ENCODE measurements around the gene PDLIM5.

Gene PDLIM5

DNA sequence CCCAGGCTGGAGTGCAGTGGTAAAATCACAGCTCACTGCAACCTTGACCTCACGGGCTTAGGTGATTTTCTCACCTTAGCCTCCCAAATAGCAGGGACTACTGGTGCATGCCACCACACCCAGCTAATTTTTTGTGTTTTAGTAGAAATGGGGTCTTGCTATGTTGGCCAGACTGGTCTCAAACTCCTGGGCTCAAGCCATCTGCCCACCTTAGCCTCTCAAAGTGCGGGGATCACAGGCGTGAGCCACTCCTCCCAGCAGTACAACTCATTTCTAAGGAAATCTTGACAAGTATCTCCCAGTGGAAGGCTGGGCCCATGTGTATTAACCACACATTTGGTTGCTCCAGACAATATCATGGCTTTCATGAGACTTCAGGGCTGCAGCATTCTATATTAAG, 20.4 kb upstream of the PDLIM5 start:
- Histone ChIP-seq H3K79me1 (replicated peaks; ENCODE audit: low read length, poor library complexity, severe bottlenecking) (no peaks in the 10 kb centered on the region), H2AFZ (ENCODE audit: low read depth, low read length) (no peak overlapping the region), H3K9me3 (ENCODE audit: control insufficient read depth, low read length) (peaks cover 11% of the 10 kb centered on the region), H4K8ac (ENCODE audit: low read length) (no peak overlapping the region), H3K36me3 (ENCODE audit: control insufficient read depth in 1 of 2, insufficient read depth in 2 of 2, low read depth in 1 of 2, low read length in 2 of 2) (no peaks in the 10 kb centered on the region), H2BK5ac (ENCODE audit: low read depth, low read length, poor library complexity, severe bottlenecking) (no peak overlapping the region), H4K91ac (ENCODE audit: low read length) (no peak overlapping the region), H2BK12ac (ENCODE audit: low read length in 2 of 2) (no peak overlapping the region), H2BK15ac (ENCODE audit: low read depth, poor library complexity, severe bottlenecking) (no peak overlapping the region), H3K4me2 (ENCODE audit: low read length, poor library complexity, severe bottlenecking) (no peak overlapping the region), H3K4ac (ENCODE audit: low read depth in 1 of 2, low read length in 2 of 2) (no peak overlapping the region), H3K23ac (ENCODE audit: low read length in 2 of 2) (no peak overlapping the region), H3K4me1 (ENCODE audit: control insufficient read depth, insufficient read depth, low read depth, low read length) (no peaks in the 10 kb centered on the region), H3K18ac (ENCODE audit: low read depth in 1 of 2, low read length in 2 of 2) (no peak overlapping the region), H3K27me3 (ENCODE audit: control insufficient read depth in 1 of 2, insufficient read depth in 1 of 2, low read length in 2 of 2) (no peaks in the 10 kb centered on the region), H3K4me3 (ENCODE audit: insufficient read depth in 1 of 2, low read depth in 1 of 2, low read length in 2 of 2) (no peak overlapping the region), H2BK120ac (ENCODE audit: low read depth, low read length) (no peak overlapping the region), H3K14ac (ENCODE audit: low read length in 2 of 2) (no peak overlapping the region), H3K9ac (ENCODE audit: low read length) (no peak overlapping the region), H3K27ac (ENCODE audit: low read length, poor library complexity, severe bottlenecking) (no peak overlapping the region), H2AK5ac (ENCODE audit: low read length, severe bottlenecking) (no peak overlapping the region)
- DNase-seq, result no peak
- WGBS, result 99% methylated on average over 3 of the region's 3 CpGs

- no peak overlapping the region for H4K91ac ChIP-seq (ENCODE audit: low read length)
- no peak overlapping the region for H3K27ac ChIP-seq (ENCODE audit: low read length, poor library complexity, severe bottlenecking)
- no peaks in the 10 kb centered on the region for H3K36me3 ChIP-seq (ENCODE audit: control insufficient read depth in 1 of 2, insufficient read depth in 2 of 2, low read depth in 1 of 2, low read length in 2 of 2)
- H3K4me3 ChIP-seq (ENCODE audit: insufficient read depth in 1 of 2, low read depth in 1 of 2, low read length in 2 of 2), result no peak overlapping the region
- no peaks in the 10 kb centered on the region for H3K79me1 ChIP-seq (replicated peaks; ENCODE audit: low read length, poor library complexity, severe bottlenecking)
- no peak overlapping the region for H4K8ac ChIP-seq (ENCODE audit: low read length)
- H3K27me3 ChIP-seq (ENCODE audit: control insufficient read depth in 1 of 2, insufficient read depth in 1 of 2, low read length in 2 of 2), result no peaks in the 10 kb centered on the region
- H2BK12ac ChIP-seq (ENCODE audit: low read length in 2 of 2), result no peak overlapping the region
- H3K18ac ChIP-seq (ENCODE audit: low read depth in 1 of 2, low read length in 2 of 2), result no peak overlapping the region
- no peaks in the 10 kb centered on the region for H3K9me3 ChIP-seq (ENCODE audit: control insufficient read depth, low read length)
- H2AFZ ChIP-seq (ENCODE audit: low read depth, low read length), result no peak overlapping the region
- H3K9ac ChIP-seq (ENCODE audit: low read length), result no peak overlapping the region
- H3K14ac ChIP-seq (ENCODE audit: low read length in 2 of 2), result no peak overlapping the region
- no peak overlapping the region for H2AK5ac ChIP-seq (ENCODE audit: low read length, severe bottlenecking)
- no peak for DNase-seq
- H2BK15ac ChIP-seq (ENCODE audit: low read depth, poor library complexity, severe bottlenecking), result no peak overlapping the region
- H2BK5ac ChIP-seq (ENCODE audit: low read depth, low read length, poor library complexity, severe bottlenecking), result no peak overlapping the region
- no peak overlapping the region for H2BK120ac ChIP-seq (ENCODE audit: low read depth, low read length)
- H3K4me2 ChIP-seq (ENCODE audit: low read length, poor library complexity, severe bottlenecking), result no peak overlapping the region
- no peak overlapping the region for H3K23ac ChIP-seq (ENCODE audit: low read length in 2 of 2)
- H3K4me1 ChIP-seq (ENCODE audit: control insufficient read depth, insufficient read depth, low read depth, low read length), result no peaks in the 10 kb centered on the region
- H3K4ac ChIP-seq (ENCODE audit: low read depth in 1 of 2, low read length in 2 of 2), result no peak overlapping the region
These were observed 17.2 kb upstream of the PDLIM5 start for GRCh38 chr4:94434505-94434904.

DNA sequence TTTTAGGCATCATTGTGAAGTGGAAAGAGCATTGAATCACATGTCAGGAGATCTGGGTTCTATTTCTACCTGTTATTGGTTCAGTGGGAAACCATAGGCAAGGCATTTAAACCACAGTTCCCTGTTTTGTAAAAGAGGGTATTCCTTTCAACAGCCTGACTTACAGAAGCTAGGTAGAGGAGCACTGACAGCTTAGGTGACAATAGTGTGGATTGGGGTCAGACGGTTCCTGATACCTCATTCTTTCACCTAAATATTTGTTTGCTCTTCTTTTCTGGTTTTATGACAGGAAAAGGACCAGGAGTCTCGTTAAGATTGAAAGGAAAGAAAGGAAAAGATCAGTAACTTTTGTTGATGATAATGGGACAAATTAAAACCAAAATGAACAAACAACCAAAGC, 15.9 kb upstream of the PDLIM5 start:
- no peak overlapping the region for H2BK15ac ChIP-seq (ENCODE audit: low read depth, poor library complexity, severe bottlenecking)
- no peak overlapping the region for H3K23ac ChIP-seq (ENCODE audit: low read length in 2 of 2)
- no peak overlapping the region for H4K91ac ChIP-seq (ENCODE audit: low read length)
- H2BK120ac ChIP-seq (ENCODE audit: low read depth, low read length), result no peak overlapping the region
- no peaks in the 10 kb centered on the region for H3K79me1 ChIP-seq (replicated peaks; ENCODE audit: low read length, poor library complexity, severe bottlenecking)
- H3K27ac ChIP-seq (ENCODE audit: low read length, poor library complexity, severe bottlenecking), result no peak overlapping the region
- WGBS, result no CpG with 5 or more reads among the region's 2 CpGs
- no peak overlapping the region for H3K18ac ChIP-seq (ENCODE audit: low read depth in 1 of 2, low read length in 2 of 2)
- H2BK5ac ChIP-seq (ENCODE audit: low read depth, low read length, poor library complexity, severe bottlenecking), result no peak overlapping the region
- H3K36me3 ChIP-seq (ENCODE audit: control insufficient read depth in 1 of 2, insufficient read depth in 2 of 2, low read depth in 1 of 2, low read length in 2 of 2), result no peaks in the 10 kb centered on the region
- H4K8ac ChIP-seq (ENCODE audit: low read length), result no peak overlapping the region
- DNase-seq, result no peak
- no peak overlapping the region for H3K4me2 ChIP-seq (ENCODE audit: low read length, poor library complexity, severe bottlenecking)
- H3K4ac ChIP-seq (ENCODE audit: low read depth in 1 of 2, low read length in 2 of 2), result no peak overlapping the region
- H2AFZ ChIP-seq (ENCODE audit: low read depth, low read length), result no peak overlapping the region
- H3K27me3 ChIP-seq (ENCODE audit: control insufficient read depth in 1 of 2, insufficient read depth in 1 of 2, low read length in 2 of 2), result no peaks in the 10 kb centered on the region
- H3K9me3 ChIP-seq (ENCODE audit: control insufficient read depth, low read length), result no peaks in the 10 kb centered on the region
- no peaks in the 10 kb centered on the region for H3K4me1 ChIP-seq (ENCODE audit: control insufficient read depth, insufficient read depth, low read depth, low read length)
- no peak overlapping the region for H2BK12ac ChIP-seq (ENCODE audit: low read length in 2 of 2)
- H3K4me3 ChIP-seq (ENCODE audit: insufficient read depth in 1 of 2, low read depth in 1 of 2, low read length in 2 of 2), result no peak overlapping the region
- no peak overlapping the region for H3K9ac ChIP-seq (ENCODE audit: low read length)
- no peak overlapping the region for H3K14ac ChIP-seq (ENCODE audit: low read length in 2 of 2)
- H2AK5ac ChIP-seq (ENCODE audit: low read length, severe bottlenecking), result no peak overlapping the region

GRCh38 chr4:94436512-94436911, 15.2 kb upstream of the PDLIM5 start:
- H2BK12ac ChIP-seq (ENCODE audit: low read length in 2 of 2), result no peak overlapping the region
- DNase-seq, result no peak
- no peaks in the 10 kb centered on the region for H3K27me3 ChIP-seq (ENCODE audit: control insufficient read depth in 1 of 2, insufficient read depth in 1 of 2, low read length in 2 of 2)
- H2BK120ac ChIP-seq (ENCODE audit: low read depth, low read length), result no peak overlapping the region
- H2BK5ac ChIP-seq (ENCODE audit: low read depth, low read length, poor library complexity, severe bottlenecking), result no peak overlapping the region
- no peak overlapping the region for H3K14ac ChIP-seq (ENCODE audit: low read length in 2 of 2)
- WGBS, result 97% methylated on average over 1 of the region's 1 CpG
- H3K23ac ChIP-seq (ENCODE audit: low read length in 2 of 2), result no peak overlapping the region
- H3K4me3 ChIP-seq (ENCODE audit: insufficient read depth in 1 of 2, low read depth in 1 of 2, low read length in 2 of 2), result no peak overlapping the region
- no peak overlapping the region for H4K91ac ChIP-seq (ENCODE audit: low read length)
- H3K36me3 ChIP-seq (ENCODE audit: control insufficient read depth in 1 of 2, insufficient read depth in 2 of 2, low read depth in 1 of 2, low read length in 2 of 2), result no peaks in the 10 kb centered on the region
- no peak overlapping the region for H3K4ac ChIP-seq (ENCODE audit: low read depth in 1 of 2, low read length in 2 of 2)
- no peak overlapping the region for H2BK15ac ChIP-seq (ENCODE audit: low read depth, poor library complexity, severe bottlenecking)
- H3K9me3 ChIP-seq (ENCODE audit: control insufficient read depth, low read length), result no peaks in the 10 kb centered on the region
- H3K4me2 ChIP-seq (ENCODE audit: low read length, poor library complexity, severe bottlenecking), result no peak overlapping the region
- H2AK5ac ChIP-seq (ENCODE audit: low read length, severe bottlenecking), result no peak overlapping the region
- H3K4me1 ChIP-seq (ENCODE audit: control insufficient read depth, insufficient read depth, low read depth, low read length), result no peaks in the 10 kb centered on the region
- no peaks in the 10 kb centered on the region for H3K79me1 ChIP-seq (replicated peaks; ENCODE audit: low read length, poor library complexity, severe bottlenecking)
- no peak overlapping the region for H3K18ac ChIP-seq (ENCODE audit: low read depth in 1 of 2, low read length in 2 of 2)
- no peak overlapping the region for H4K8ac ChIP-seq (ENCODE audit: low read length)
- no peak overlapping the region for H2AFZ ChIP-seq (ENCODE audit: low read depth, low read length)
- no peak overlapping the region for H3K27ac ChIP-seq (ENCODE audit: low read length, poor library complexity, severe bottlenecking)
- no peak overlapping the region for H3K9ac ChIP-seq (ENCODE audit: low read length)

Measured in mesenchymal stem cell (in vitro differentiated cells and primary cell).